GM12873 (cell line): Measurements from ENCODE around the gene SLC35B1.

Source experiments
- CTCF ChIP-seq: IDR thresholded peaks from 2 replicates; pipeline ENCODE4 v1.5.1; 2012; ENCODE audit warnings: low read depth, mild to moderate bottlenecking, moderate library complexity, low read length, control low read depth; ENCODE audit not compliant: insufficient read depth; ENCODE audit errors: missing control alignments

The SLC35B1 gene

GRCh38 chr17:49749730-49750129 is 42.0 kb upstream of the SLC35B1 start:
- TF ChIP-seq CTCF: no peak

GRCh38 chr17:49748791-49749190 is 41.0 kb upstream of the SLC35B1 start:
- no peak for TF ChIP-seq CTCF

- no peak for TF ChIP-seq CTCF
Observed at GRCh38 chr17:49748223-49748622, 40.5 kb upstream of the SLC35B1 start.

- no peak for TF ChIP-seq CTCF
Observed at GRCh38 chr17:49747632-49748031, 39.9 kb upstream of the SLC35B1 start.

GRCh38 chr17:49746791-49747490 is 39.2 kb upstream of the SLC35B1 start:
- no peak for TF ChIP-seq CTCF

- no peak for TF ChIP-seq CTCF
Observed at GRCh38 chr17:49745175-49746139, 37.7 kb upstream of the SLC35B1 start.

GRCh38 chr17:49742166-49742638 is 34.4 kb upstream of the SLC35B1 start:
- TF ChIP-seq CTCF: no peak
